Liver (tissue), 9 donors: ENCODE results near the gene TTLL5. TPM values are rescaled to one million over a fixed set of nuclear protein-coding genes. Genes with fewer than 3 reads are reported as not detected.

Source experiments
- DNase-seq: peaks from one replicate; pipeline ENCODE4 v3.0.0-alpha.2; 2017; ENCODE audit warnings: low spot score
- H3K27ac ChIP-seq, 2 donors: one replicate each; pipeline ENCODE4 v1.7.0; 2013; ENCODE audit warnings: inconsistent platforms in 2 of 2, low read length in 2 of 2, control low read depth in 1 of 2, low read depth in 1 of 2, mild to moderate bottlenecking in 1 of 2
- H3K27me3 ChIP-seq, 4 donors: one replicate each; pipeline versions ENCODE4 v1.6.1 to v1.7.0; 2013; ENCODE audit warnings: low read length in 3 of 4, inconsistent platforms in 1 of 4, mild to moderate bottlenecking in 1 of 4, moderate library complexity in 1 of 4; ENCODE audit not compliant: control insufficient read depth in 4 of 4, insufficient read depth in 4 of 4
- H3K36me3 ChIP-seq, 4 donors: one replicate each; pipeline versions ENCODE4 v1.6.1 to v1.7.0; 2013; ENCODE audit warnings: low read length in 3 of 4, mild to moderate bottlenecking in 3 of 4, low read depth in 1 of 4, moderate library complexity in 1 of 4; ENCODE audit not compliant: control insufficient read depth in 4 of 4, insufficient read depth in 3 of 4
- H3K4me1 ChIP-seq, 4 donors: one replicate each; pipeline versions ENCODE4 v1.6.1 to v1.7.0; 2013; ENCODE audit warnings: low read length in 3 of 4, mild to moderate bottlenecking in 3 of 4, moderate library complexity in 1 of 4; ENCODE audit not compliant: control insufficient read depth in 4 of 4, insufficient read depth in 4 of 4
- H3K4me3 ChIP-seq, 3 donors: one replicate each; pipeline versions ENCODE4 v1.6.1 to v1.7.0; 2013; ENCODE audit warnings: low read length in 3 of 3, control low read depth in 1 of 3, low read depth in 1 of 3, mild to moderate bottlenecking in 1 of 3
- H3K9ac ChIP-seq, 2 donors: one replicate each; pipeline ENCODE4 v1.7.0; 2013; ENCODE audit warnings: low read length in 2 of 2, mild to moderate bottlenecking in 2 of 2, moderate library complexity in 2 of 2, control low read depth in 1 of 2, low read depth in 1 of 2
- H3K9me3 ChIP-seq, 4 donors: one replicate each; pipeline versions ENCODE4 v1.6.1 to v1.7.0; 2013; ENCODE audit warnings: low read length in 3 of 4; ENCODE audit not compliant: control insufficient read depth in 4 of 4
- EGR1 ChIP-seq, 2 donors: IDR thresholded peaks; 2 replicates each; pipeline ENCODE4 v1.6.1; 2016 to 2018; ENCODE audit warnings: antibody characterized with exemption in 2 of 2, low read depth in 2 of 2
- FOXA1 ChIP-seq: IDR thresholded peaks from 2 replicates; pipeline ENCODE4 v1.6.1; 2016; ENCODE audit warnings: antibody characterized with exemption
- FOXA2 ChIP-seq: IDR thresholded peaks from 2 replicates; pipeline ENCODE4 v1.6.1; 2016; ENCODE audit warnings: antibody characterized with exemption
- HNF4A ChIP-seq, 2 donors: conservative IDR thresholded peaks; 2 replicates each; pipeline ENCODE4 v1.6.1; 2016; ENCODE audit warnings: antibody characterized with exemption in 2 of 2, mild to moderate bottlenecking in 2 of 2
- HNF4G ChIP-seq: IDR thresholded peaks from 2 replicates; pipeline ENCODE4 v1.6.1; 2016; ENCODE audit warnings: antibody characterized with exemption
- JUND ChIP-seq, 2 donors: IDR thresholded peaks; 2 replicates each; pipeline ENCODE4 v1.6.1; 2016; ENCODE audit warnings: antibody characterized with exemption in 2 of 2
- MAX ChIP-seq: IDR thresholded peaks from 2 replicates; pipeline ENCODE4 v1.6.1; 2016; ENCODE audit warnings: antibody characterized with exemption
- NR2F2 ChIP-seq: IDR thresholded peaks from 2 replicates; pipeline ENCODE4 v1.6.1; 2016; ENCODE audit warnings: antibody characterized with exemption
- RAD21 ChIP-seq, 2 donors: IDR thresholded peaks; 2 replicates each; pipeline ENCODE4 v1.6.1; 2016; ENCODE audit warnings: antibody characterized with exemption in 2 of 2, mild to moderate bottlenecking in 2 of 2
- RXRA ChIP-seq, 2 donors: IDR thresholded peaks; 2 replicates each; pipeline ENCODE4 v1.6.1; 2017 to 2018; ENCODE audit warnings: antibody characterized with exemption in 2 of 2, mild to moderate bottlenecking in 1 of 2
- TAF1 ChIP-seq: conservative IDR thresholded peaks from 2 replicates; pipeline ENCODE4 v1.6.1; 2016; ENCODE audit warnings: antibody characterized with exemption, mild to moderate bottlenecking
- YY1 ChIP-seq: IDR thresholded peaks from 2 replicates; pipeline ENCODE4 v1.6.1; 2016; ENCODE audit warnings: antibody characterized with exemption, mild to moderate bottlenecking
- WGBS: extraction: QIAGEN DNeasy Blood & Tissue Kit; methylation state at CpG from one replicate; pipeline ENCODE4 v1.1.7; 2013; 5-methylcytosine and 5-hydroxymethylcytosine counted together
- polyA plus RNA-seq, 2 donors: library from polyadenylated mRNA; stranded (reverse) in 1 of 2; unstranded in 1 of 2; fragments of 200-250 nt in 1 of 2; fragments of >200 nt in 1 of 2; fragmentation: Nextera tagmentation in 1 of 2; extraction: Ambion mirVana in 1 of 2; gene quantifications; one replicate each; pipeline versions ENCODE4 v1.2.1 to v1.2.3, GENCODE V29; 2013 to 2015
- total RNA-seq, 2 donors: library from RNA; depleted of rRNA; stranded (reverse); fragments of >200 nt; gene quantifications; one replicate each; pipeline ENCODE4 v1.2.3, GENCODE V29; 2014
- TF ChIP-seq, protein P1 (sequence below): IDR thresholded peaks from 2 replicates; pipeline ENCODE4 v1.6.1; 2016; ENCODE audit warnings: antibody characterized with exemption
- TF ChIP-seq, protein P2 (sequence below): IDR thresholded peaks from 2 replicates; pipeline ENCODE4 v1.6.1; 2016; ENCODE audit warnings: antibody characterized with exemption
- TF ChIP-seq, protein P3 (sequence below): fragments of 150-350 bp; IDR thresholded peaks from 2 replicates; pipeline ENCODE4 v1.5.1; 2017; ENCODE audit warnings: improper control_type of control experiment, low read depth, low read length; ENCODE audit not compliant: missing input control
- donor health status: healthy.
- donor health status: healthy.
- donor health status: healthy.
- donor health status: healthy.
- donor health status: healthy.

Gene TTLL5
- total and polyA plus RNA-seq, 4 donors, result 4.3 to 14.2 (median 9.8) TPM

- TF ChIP-seq, protein P1, sequence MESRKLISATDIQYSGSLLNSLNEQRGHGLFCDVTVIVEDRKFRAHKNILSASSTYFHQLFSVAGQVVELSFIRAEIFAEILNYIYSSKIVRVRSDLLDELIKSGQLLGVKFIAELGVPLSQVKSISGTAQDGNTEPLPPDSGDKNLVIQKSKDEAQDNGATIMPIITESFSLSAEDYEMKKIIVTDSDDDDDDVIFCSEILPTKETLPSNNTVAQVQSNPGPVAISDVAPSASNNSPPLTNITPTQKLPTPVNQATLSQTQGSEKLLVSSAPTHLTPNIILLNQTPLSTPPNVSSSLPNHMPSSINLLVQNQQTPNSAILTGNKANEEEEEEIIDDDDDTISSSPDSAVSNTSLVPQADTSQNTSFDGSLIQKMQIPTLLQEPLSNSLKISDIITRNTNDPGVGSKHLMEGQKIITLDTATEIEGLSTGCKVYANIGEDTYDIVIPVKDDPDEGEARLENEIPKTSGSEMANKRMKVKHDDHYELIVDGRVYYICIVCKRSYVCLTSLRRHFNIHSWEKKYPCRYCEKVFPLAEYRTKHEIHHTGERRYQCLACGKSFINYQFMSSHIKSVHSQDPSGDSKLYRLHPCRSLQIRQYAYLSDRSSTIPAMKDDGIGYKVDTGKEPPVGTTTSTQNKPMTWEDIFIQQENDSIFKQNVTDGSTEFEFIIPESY, result no peak
- TF ChIP-seq, protein P2, sequence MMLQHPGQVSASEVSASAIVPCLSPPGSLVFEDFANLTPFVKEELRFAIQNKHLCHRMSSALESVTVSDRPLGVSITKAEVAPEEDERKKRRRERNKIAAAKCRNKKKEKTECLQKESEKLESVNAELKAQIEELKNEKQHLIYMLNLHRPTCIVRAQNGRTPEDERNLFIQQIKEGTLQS, result no peak
- no peak for TF ChIP-seq MAX
Observed at GRCh38 chr14:75781096-75781495, 120.0 kb downstream of the TTLL5 start (continued).

- no peak overlapping the region for H3K9ac ChIP-seq
- WGBS, result 95% methylated on average over 5 of the region's 5 CpGs
Observed at GRCh38 chr14:75783184-75783583, 122.1 kb downstream of the TTLL5 start.

DNA sequence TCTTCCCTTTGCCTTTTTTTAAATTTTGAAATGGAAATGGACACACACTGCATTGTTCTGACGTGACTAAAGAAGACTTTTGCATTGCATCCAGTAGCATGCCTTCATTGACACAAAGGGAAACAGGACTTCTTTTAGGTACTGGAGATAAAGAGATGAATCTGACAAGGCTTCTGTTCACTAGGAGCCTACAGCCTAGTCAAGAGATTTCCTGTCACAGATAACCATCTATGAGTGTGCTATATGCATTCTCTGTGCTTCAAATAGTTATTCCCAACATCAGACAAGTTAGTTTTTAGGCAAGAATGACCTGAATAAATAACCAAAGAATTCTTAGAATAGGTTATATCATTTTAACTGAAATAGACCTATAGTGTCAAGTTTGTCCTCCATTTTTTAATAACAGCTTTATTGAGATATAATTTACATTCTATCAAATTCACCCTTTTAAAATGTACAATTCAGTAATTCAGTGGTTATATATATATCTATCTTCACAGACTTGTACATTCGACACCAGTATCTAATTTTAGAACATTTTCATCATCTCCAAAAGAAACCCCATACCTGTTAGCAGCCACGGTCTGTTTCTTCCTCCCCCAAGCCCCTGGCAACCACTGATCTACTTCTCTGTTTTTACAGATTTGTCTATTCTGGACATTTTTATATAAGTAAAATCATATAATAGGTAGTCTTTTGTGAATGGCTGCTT lies 122.7 kb downstream of the TTLL5 start:
- H3K27me3 ChIP-seq, result no peaks in the 10 kb centered on the region
- no peak for DNase-seq
- H3K27ac ChIP-seq, result no peak overlapping the region
- H3K4me1 ChIP-seq, result no peaks in the 10 kb centered on the region
- WGBS, result 97% methylated on average over 3 of the region's 3 CpGs
- H3K4me3 ChIP-seq, result no peak overlapping the region
- TF ChIP-seq HNF4G, result no peak
- TF ChIP-seq RAD21 (IDR thresholded peaks at IDR 0.05), result no peak
- TF ChIP-seq TAF1, result no peak
- TF ChIP-seq EGR1 (IDR thresholded peaks at IDR 0.05; ENCODE audit: low read depth in 2 of 2), result no peak
- TF ChIP-seq, protein P3, sequence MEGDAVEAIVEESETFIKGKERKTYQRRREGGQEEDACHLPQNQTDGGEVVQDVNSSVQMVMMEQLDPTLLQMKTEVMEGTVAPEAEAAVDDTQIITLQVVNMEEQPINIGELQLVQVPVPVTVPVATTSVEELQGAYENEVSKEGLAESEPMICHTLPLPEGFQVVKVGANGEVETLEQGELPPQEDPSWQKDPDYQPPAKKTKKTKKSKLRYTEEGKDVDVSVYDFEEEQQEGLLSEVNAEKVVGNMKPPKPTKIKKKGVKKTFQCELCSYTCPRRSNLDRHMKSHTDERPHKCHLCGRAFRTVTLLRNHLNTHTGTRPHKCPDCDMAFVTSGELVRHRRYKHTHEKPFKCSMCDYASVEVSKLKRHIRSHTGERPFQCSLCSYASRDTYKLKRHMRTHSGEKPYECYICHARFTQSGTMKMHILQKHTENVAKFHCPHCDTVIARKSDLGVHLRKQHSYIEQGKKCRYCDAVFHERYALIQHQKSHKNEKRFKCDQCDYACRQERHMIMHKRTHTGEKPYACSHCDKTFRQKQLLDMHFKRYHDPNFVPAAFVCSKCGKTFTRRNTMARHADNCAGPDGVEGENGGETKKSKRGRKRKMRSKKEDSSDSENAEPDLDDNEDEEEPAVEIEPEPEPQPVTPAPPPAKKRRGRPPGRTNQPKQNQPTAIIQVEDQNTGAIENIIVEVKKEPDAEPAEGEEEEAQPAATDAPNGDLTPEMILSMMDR, result no peak
- no peak for TF ChIP-seq FOXA1
- no peak for TF ChIP-seq NR2F2
- TF ChIP-seq YY1, result no peak
- peaks cover 0 to under 1% (median 0%) of the 10 kb centered on the region in 4 donors for H3K9me3 ChIP-seq
- no peak overlapping the region for H3K9ac ChIP-seq
- H3K36me3 ChIP-seq, result peaks cover 1 to 20% (median 10%) of the 10 kb centered on the region in 4 donors

More at GRCh38 chr14:75783184-75783583, 122.1 kb downstream of the TTLL5 start:
- no peaks in the 10 kb centered on the region for H3K4me1 ChIP-seq
- TF ChIP-seq TAF1 (no peak), JUND (IDR thresholded peaks at IDR 0.05) (no peak), YY1 (no peak), RAD21 (IDR thresholded peaks at IDR 0.05) (no peak), RXRA (IDR thresholded peaks at IDR 0.05) (no peak), NR2F2 (no peak), FOXA1 (no peak), HNF4A (conservative IDR thresholded peaks at IDR 0.05) (no peak), FOXA2 (no peak)
- TF ChIP-seq, protein P2, result no peak
- TF ChIP-seq, protein P1, result no peak
- TF ChIP-seq, protein P3, result no peak
- no peaks in the 10 kb centered on the region for H3K9me3 ChIP-seq
- no peak overlapping the region for H3K4me3 ChIP-seq
- no peak for DNase-seq
- no peak overlapping the region for H3K27ac ChIP-seq
- no peaks in the 10 kb centered on the region for H3K27me3 ChIP-seq
- H3K36me3 ChIP-seq, result peaks cover 1 to 20% (median 10%) of the 10 kb centered on the region in 4 donors
